Progenitor cell of endocrine pancreas (in vitro differentiated cells): ENCODE measurements around the gene HMGXB4. TPM values are rescaled to one million over a fixed set of nuclear protein-coding genes. Genes with fewer than 3 reads are reported as not detected.

Source experiments
- DNase-seq: peaks from one replicate; pipeline ENCODE4 v3.0.0; 2021; ENCODE audit warnings: low spot score; ENCODE audit not compliant: unreplicated experiment
- H3K27ac Mint-ChIP-seq: 2 replicates; pipeline ENCODE4 v1.8.0; 2021; ENCODE audit warnings: mild to moderate bottlenecking, moderate library complexity, mixed read lengths
- H3K27me3 Mint-ChIP-seq: 2 replicates; pipeline ENCODE4 v1.8.0; 2021; ENCODE audit warnings: mixed read lengths
- H3K36me3 Mint-ChIP-seq: 2 replicates; pipeline ENCODE4 v1.8.0; 2022; ENCODE audit warnings: mixed read lengths; ENCODE audit not compliant: insufficient read depth
- H3K4me1 Mint-ChIP-seq: 2 replicates; pipeline ENCODE4 v1.8.0; 2021; ENCODE audit warnings: low read depth, mixed read lengths
- H3K4me3 Mint-ChIP-seq: 2 replicates; pipeline ENCODE4 v1.8.0; 2021; ENCODE audit warnings: low read depth, mild to moderate bottlenecking, moderate library complexity, mixed read lengths
- H3K9me3 Mint-ChIP-seq: 2 replicates; pipeline ENCODE4 v1.8.0; 2021; ENCODE audit warnings: low read depth, mixed read lengths
- CTCF ChIP-seq: fragments of 200-600 bp; sonication (generic); IDR thresholded peaks from one replicate; pipeline ENCODE4 v1.5.0; 2021; ENCODE audit warnings: antibody characterized with exemption, mild to moderate bottlenecking; ENCODE audit not compliant: unreplicated experiment
- total RNA-seq: library from RNA; stranded (reverse); gene quantifications from 2 replicates; pipeline ENCODE4 v1.2.1, GENCODE V29; 2021

HMGXB4 gene
- total RNA-seq, 1 donor from 2014 or later, result 25.0 TPM

- peaks cover 44% of the 10 kb centered on the region for H3K4me1 Mint-ChIP-seq
- no peaks in the 10 kb centered on the region for H3K36me3 Mint-ChIP-seq
- no peaks in the 10 kb centered on the region for H3K9me3 Mint-ChIP-seq
- H3K27me3 Mint-ChIP-seq, result no peaks in the 10 kb centered on the region
- H3K4me3 Mint-ChIP-seq, result peak overlapping the region; percentile 45
- peak; percentile 18 for TF ChIP-seq CTCF
- no peak for DNase-seq
- peak overlapping the region; percentile 97 for H3K27ac Mint-ChIP-seq
Observed at GRCh38 chr22:35310556-35311550, 53.6 kb downstream of the HMGXB4 start.

DNA sequence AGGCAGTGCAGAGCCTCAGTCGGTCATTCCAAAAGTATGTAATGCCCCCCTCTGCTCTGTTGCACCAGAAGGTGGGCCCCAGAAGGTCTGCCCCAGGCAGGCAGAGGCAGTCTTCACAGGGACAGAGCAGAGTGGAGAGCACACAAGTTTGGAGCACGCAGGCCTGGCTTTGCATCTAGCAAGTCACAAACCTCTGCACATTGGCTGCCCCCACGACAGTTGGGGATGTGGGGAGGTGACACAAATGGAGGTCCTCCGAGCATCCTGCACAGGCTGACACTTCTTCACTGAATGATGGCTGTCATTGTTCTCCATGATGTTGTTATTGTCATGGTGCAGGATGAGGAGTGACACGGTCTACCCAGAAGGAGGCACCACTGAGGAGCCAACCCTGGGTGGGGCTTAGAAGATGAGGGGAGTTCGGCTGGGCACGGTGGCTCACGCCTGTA, 54.3 kb downstream of the HMGXB4 start:
- H3K4me3 Mint-ChIP-seq, result no peak overlapping the region
- no peaks in the 10 kb centered on the region for H3K36me3 Mint-ChIP-seq
- no peak for TF ChIP-seq CTCF
- peak overlapping the region; percentile 97 for H3K27ac Mint-ChIP-seq
- peaks cover 41% of the 10 kb centered on the region for H3K4me1 Mint-ChIP-seq
- no peaks in the 10 kb centered on the region for H3K27me3 Mint-ChIP-seq
- DNase-seq, result no peak
- H3K9me3 Mint-ChIP-seq, result no peaks in the 10 kb centered on the region

DNA sequence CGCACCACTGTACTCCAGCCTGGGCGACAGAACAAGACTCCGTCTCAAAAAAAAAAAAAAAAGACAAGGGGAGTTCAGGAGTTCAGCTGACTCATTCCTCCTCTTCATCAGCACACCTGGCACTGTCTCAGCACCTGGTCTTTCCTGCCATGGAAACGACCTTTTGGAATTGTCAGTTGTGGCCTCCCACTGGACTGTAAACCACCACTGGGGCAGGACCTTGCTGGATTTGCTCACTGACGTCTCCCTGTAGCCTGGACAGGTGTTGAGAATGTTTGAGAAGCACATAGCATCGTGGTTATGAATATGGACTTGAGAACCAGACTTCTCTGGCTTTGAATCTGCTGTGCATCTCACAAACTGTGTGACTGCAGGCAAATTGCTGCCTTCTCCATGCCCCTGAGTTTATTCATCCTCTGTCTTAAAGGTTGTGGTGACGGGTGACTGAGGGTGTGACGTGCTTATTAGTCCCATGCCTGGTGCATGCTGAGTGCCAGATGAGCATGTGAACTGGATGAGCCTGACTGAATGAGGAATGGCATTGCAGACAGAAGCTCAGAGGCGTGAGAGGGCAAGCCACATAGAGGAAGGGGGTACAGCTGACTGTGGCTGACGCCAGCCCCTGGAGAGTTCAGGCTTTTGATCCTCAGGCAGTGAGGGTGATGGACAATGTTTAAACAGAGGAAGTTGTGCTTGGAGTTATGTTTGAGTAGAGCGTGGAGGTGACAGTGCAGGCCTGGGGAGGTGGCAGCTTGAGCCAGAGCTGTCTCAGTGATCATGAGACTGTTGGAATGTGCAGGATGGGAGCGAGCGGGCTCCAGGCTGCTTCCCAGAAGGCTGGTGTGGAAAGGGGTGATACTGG, 55.1 kb downstream of the HMGXB4 start:
- Mint-ChIP-seq H3K36me3 (no peaks in the 10 kb centered on the region), H3K27me3 (no peaks in the 10 kb centered on the region), H3K9me3 (no peaks in the 10 kb centered on the region), H3K4me1 (peaks cover 36% of the 10 kb centered on the region), H3K27ac (peak overlapping the region; percentile 97), H3K4me3 (no peak overlapping the region)
- no peak for DNase-seq
- TF ChIP-seq CTCF, result no peak

GRCh38 chr22:35313311-35314121, 56.2 kb downstream of the HMGXB4 start:
- H3K27ac Mint-ChIP-seq, result no peak overlapping the region
- H3K4me3 Mint-ChIP-seq, result no peak overlapping the region

More at GRCh38 chr22:35313311-35314121, 56.2 kb downstream of the HMGXB4 start:
- H3K27me3 Mint-ChIP-seq, result no peaks in the 10 kb centered on the region
- no peak for TF ChIP-seq CTCF
- no peaks in the 10 kb centered on the region for H3K36me3 Mint-ChIP-seq
- H3K9me3 Mint-ChIP-seq, result no peaks in the 10 kb centered on the region
- peaks cover 35% of the 10 kb centered on the region for H3K4me1 Mint-ChIP-seq
- no peak for DNase-seq
